PC-9 (cell line): ENCODE measurements around the gene BLM. TPM values are rescaled to one million over a fixed set of nuclear protein-coding genes. Genes with fewer than 3 reads are reported as not detected.

Experiments used
- BruUV-seq: library from RNA; stranded (reverse); fragments of 400-500 nt; replicated peaks from 2 replicates; lab custom pipeline; 2021; lab: Mats Ljungman, UMichigan
- CTCF ChIA-PET: fragments of 300-600 bp; sonication (Branson Sonifier 250); formaldehyde crosslinking; loops from one replicate; lab custom pipeline; 2022; ENCODE audit warnings: antibody characterized with exemption; lab: Charles Lee
- POLR2A ChIA-PET: fragments of 300-600 bp; sonication (Branson Sonifier 250); formaldehyde crosslinking; loops from one replicate; lab custom pipeline; 2022; ENCODE audit warnings: antibody characterized with exemption; ENCODE audit not compliant: unreplicated experiment; lab: Charles Lee
- DNase-seq, 2 experiments: peaks; one replicate each; pipeline versions ENCODE4 v3.0.0 to v3.0.0-alpha.2; 2015 to 2022; ENCODE audit warnings: mixed read lengths in 1 of 2
- H2AFZ ChIP-seq: fragments of 200-600 bp; sonication (generic); 2 replicates; pipeline ENCODE4 v1.8.1; 2017; ENCODE audit warnings: antibody characterized with exemption
- H3F3A ChIP-seq: fragments of 200-600 bp; sonication (generic); 2 replicates; pipeline ENCODE4 v1.8.1; 2017; ENCODE audit warnings: antibody characterized with exemption, mild to moderate bottlenecking, low read depth; ENCODE audit not compliant: insufficient read depth
- H3K27ac ChIP-seq: fragments of 200-600 bp; sonication (generic); 2 replicates; pipeline ENCODE4 v1.6.1; 2016; ENCODE audit warnings: mixed run types
- H3K27me3 ChIP-seq: fragments of 200-600 bp; sonication (generic); 2 replicates; pipeline ENCODE4 v1.6.1; 2016; ENCODE audit warnings: low read depth, mixed run types; ENCODE audit not compliant: insufficient read depth
- H3K36me3 ChIP-seq: fragments of 200-600 bp; sonication (generic); 2 replicates; pipeline ENCODE4 v1.6.1; 2016; ENCODE audit warnings: low read depth, mixed run types
- H3K4me1 ChIP-seq: fragments of 200-600 bp; sonication (generic); replicated peaks from 2 replicates; pipeline ENCODE4 v1.6.1; 2016; ENCODE audit warnings: mixed run types; ENCODE audit not compliant: insufficient read depth
- H3K4me2 ChIP-seq: fragments of 200-600 bp; sonication (generic); 2 replicates; pipeline ENCODE4 v1.6.1; 2017; ENCODE audit warnings: mixed run types
- H3K4me3 ChIP-seq: fragments of 200-600 bp; sonication (generic); 2 replicates; pipeline ENCODE4 v1.6.1; 2016; ENCODE audit warnings: mixed run types
- H3K79me2 ChIP-seq: fragments of 200-600 bp; sonication (generic); 2 replicates; pipeline ENCODE4 v1.6.1; 2017; ENCODE audit warnings: low read depth, mixed run types
- H3K9me2 ChIP-seq: fragments of 200-600 bp; sonication (generic); 2 replicates; pipeline ENCODE4 v1.8.1; 2017; ENCODE audit warnings: mild to moderate bottlenecking; ENCODE audit not compliant: insufficient read depth
- H3K9me3 ChIP-seq: fragments of 200-600 bp; sonication (generic); 2 replicates; pipeline ENCODE4 v1.8.1; 2016; ENCODE audit warnings: low read depth; ENCODE audit not compliant: insufficient read depth
- H4K20me1 ChIP-seq: fragments of 200-600 bp; sonication (generic); 2 replicates; pipeline ENCODE4 v1.8.1; 2017; ENCODE audit not compliant: insufficient read depth
- CTCF ChIP-seq: fragments of 200-600 bp; sonication (generic); conservative IDR thresholded peaks from 2 replicates; pipeline ENCODE4 v1.6.1; 2017; ENCODE audit warnings: mixed run types, antibody characterized with exemption, mild to moderate bottlenecking, moderate library complexity
- EZH2 ChIP-seq: fragments of 200-600 bp; sonication (generic); IDR thresholded peaks from 2 replicates; pipeline ENCODE4 v1.8.0; 2017; ENCODE audit warnings: antibody characterized with exemption, low read depth
- intact Hi-C: fragments of 100-400 bp; cut with micrococcal nuclease; formaldehyde crosslinking; loops from one replicate; pipeline ENCODE4 v1.10.0; 2022; ENCODE audit not compliant: unreplicated experiment
- total RNA-seq: library from RNA; stranded (reverse); gene quantifications from 2 replicates; pipeline ENCODE4 v1.2.3, GENCODE V29; 2021

Gene BLM
- total RNA-seq, 1 experiment from 2014 or later, result 19.1 TPM

GRCh38 chr15:90711842-90712241 lies 5.3 kb upstream of the BLM start:
- Histone ChIP-seq H3K36me3 (no peaks in the 10 kb centered on the region), H3K4me2 (no peak overlapping the region), H3K27ac (no peak overlapping the region), H3K4me3 (no peak overlapping the region), H2AFZ (no peak overlapping the region), H4K20me1 (no peaks in the 10 kb centered on the region), H3K27me3 (no peaks in the 10 kb centered on the region), H3K9me3 (peaks cover 4% of the 10 kb centered on the region), H3K9me2 (no peaks in the 10 kb centered on the region), H3K4me1 (no peaks in the 10 kb centered on the region), H3F3A (no peaks in the 10 kb centered on the region), H3K79me2 (no peaks in the 10 kb centered on the region)
- BruUV-seq, result no TSS peak
- ChIA-PET POLR2A (no interaction called here), CTCF (interaction anchor here (0.7 kb wide), 1 partner anchor 1118 kb away, joined by 9 read pairs; no protein-coding TSS in a partner anchor)
- TF ChIP-seq CTCF (no peak), EZH2 (no peak)
- DNase-seq, result no peak
- intact Hi-C loops, result no loop called here

GRCh38 chr15:90713081-90713480 lies 4.1 kb upstream of the BLM start:
- H3K4me3 ChIP-seq, result no peak overlapping the region
- H4K20me1 ChIP-seq, result no peaks in the 10 kb centered on the region
- BruUV-seq, result no TSS peak
- peaks cover 4% of the 10 kb centered on the region for H3K9me3 ChIP-seq
- no peaks in the 10 kb centered on the region for H3K36me3 ChIP-seq
- peaks cover 4% of the 10 kb centered on the region for H3K4me1 ChIP-seq
- H2AFZ ChIP-seq, result no peak overlapping the region
- CTCF ChIA-PET, result no interaction called here
- no peaks in the 10 kb centered on the region for H3K9me2 ChIP-seq
- no peak overlapping the region for H3K4me2 ChIP-seq
- no peak for TF ChIP-seq EZH2
- no peak for TF ChIP-seq CTCF
- intact Hi-C loops, result no loop called here
- H3K27me3 ChIP-seq, result no peaks in the 10 kb centered on the region
- H3F3A ChIP-seq, result no peaks in the 10 kb centered on the region
- no peak overlapping the region for H3K27ac ChIP-seq
- POLR2A ChIA-PET, result no interaction called here
- peaks cover 8% of the 10 kb centered on the region for H3K79me2 ChIP-seq
- DNase-seq, result no peak

GRCh38 chr15:90716317-90716975 lies 700 bp upstream of the BLM start:
- peak overlapping the region; percentile 74 for H3K4me3 ChIP-seq
- TF ChIP-seq EZH2 (no peak), CTCF (no peak)
- TSS peak; percentile 72 for BruUV-seq
- intact Hi-C loops, result loop anchor here (5.0 kb wide), 2 partner anchors 156 to 216 kb away; partner anchors contain the start of gene HDDC3
- no peaks in the 10 kb centered on the region for H4K20me1 ChIP-seq
- no peaks in the 10 kb centered on the region; the same call in 1 of the 2 replicates for H3F3A ChIP-seq
- peak overlapping the region; percentile 79 for H3K4me2 ChIP-seq
- H3K27ac ChIP-seq, result peak overlapping the region; percentile 50; the same call in 1 of the 2 replicates
- H3K27me3 ChIP-seq, result no peaks in the 10 kb centered on the region
- peaks cover 12% of the 10 kb centered on the region for H3K4me1 ChIP-seq
- H3K9me3 ChIP-seq, result peaks cover 4% of the 10 kb centered on the region
- ChIA-PET POLR2A (interaction anchor here (0.5 to 0.7 kb wide), 4 partner anchors 31 to 489 kb away, joined by 3 to 5 read pairs (median 4); no protein-coding TSS in a partner anchor), CTCF (interaction anchor here (0.6 to 0.9 kb wide), 3 partner anchors 69 to 501 kb away, joined by 3 to 4 read pairs (median 4); no protein-coding TSS in a partner anchor)
- no peaks in the 10 kb centered on the region for H3K9me2 ChIP-seq
- peaks cover 29% of the 10 kb centered on the region for H3K79me2 ChIP-seq
- peak overlapping the region; percentile 96 for H2AFZ ChIP-seq
- H3K36me3 ChIP-seq, result no peaks in the 10 kb centered on the region
- no peak for DNase-seq
